HK-2 (cell line): Measurements from ENCODE around the gene HK1.
"Not testable (repeated sequence)": the region's sequence is repeated elsewhere in the genome, so short reads cannot be mapped to it uniquely, and the experiment has no call there.

Experiments used
- DNase-seq: peaks from one replicate; pipeline ENCODE4 v3.0.0-alpha.2; 2018; ENCODE audit not compliant: unreplicated experiment

The HK1 gene

DNA sequence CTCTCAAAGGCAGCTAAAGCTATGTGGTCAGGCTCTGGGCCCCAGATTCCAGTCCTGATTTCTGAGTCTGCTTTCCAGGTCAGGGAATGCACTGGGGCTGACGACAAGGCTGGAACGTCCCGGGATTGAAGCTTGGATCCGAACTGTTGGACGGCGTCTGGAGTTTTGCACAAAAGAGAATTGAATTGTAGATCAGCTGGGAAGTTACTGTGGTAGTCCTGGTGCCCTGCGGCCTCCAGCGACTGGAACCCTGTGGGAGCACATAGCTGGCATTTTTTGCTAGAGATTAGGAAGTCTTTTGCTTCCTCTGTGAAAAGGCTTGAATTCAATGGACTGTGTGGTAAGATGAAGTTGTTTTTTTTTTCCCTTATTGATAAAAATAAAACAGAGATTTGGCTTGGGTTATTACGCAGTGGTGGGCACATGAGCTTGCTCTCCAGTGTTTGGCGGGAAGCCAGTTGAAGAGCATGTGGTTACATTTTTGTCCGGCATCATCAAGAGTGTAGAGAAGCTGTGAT lies at the start of gene HK1:
Gene HK1, plus strand, starts transcription at position 51 of the 518 bp plus-strand sequence.
- DNase-seq: no peak

GRCh38 chr10:69229616-69229916 lies 48.7 kb upstream of the HK1 start:
- DNase-seq: no peak

GRCh38 chr10:69230128-69230527 lies 48.2 kb upstream of the HK1 start:
- no peak for DNase-seq

DNA sequence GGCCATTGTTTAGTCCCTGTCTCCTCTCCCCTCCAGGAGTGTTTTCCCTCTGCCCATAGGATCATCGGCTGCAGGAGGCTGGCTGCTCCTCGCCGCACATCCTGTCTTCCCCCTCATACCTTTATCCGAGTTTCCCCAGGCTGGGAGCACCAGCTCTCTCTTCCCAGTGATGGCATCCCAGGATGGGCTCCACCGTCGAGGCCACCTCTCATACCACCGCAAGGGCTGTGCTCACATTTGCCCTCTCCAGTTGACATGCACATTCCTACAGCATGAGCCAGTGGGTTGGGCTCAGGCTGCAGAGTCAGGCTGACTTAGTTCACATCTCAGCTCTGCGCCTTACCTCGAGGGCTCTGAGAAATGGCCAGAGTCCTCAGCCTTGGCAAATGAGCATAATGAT lies 46.0 kb upstream of the HK1 start:
- peak; percentile 54 for DNase-seq

- DNase-seq: no peak
Measured at GRCh38 chr10:69232736-69233480, 45.4 kb upstream of the HK1 start.

GRCh38 chr10:69234447-69234846 lies 43.8 kb upstream of the HK1 start:
- DNase-seq: no peak

- DNase-seq: peak; percentile 89
Measured at GRCh38 chr10:69237528-69238159, 40.7 kb upstream of the HK1 start.

GRCh38 chr10:69239136-69239535 lies 39.2 kb upstream of the HK1 start:
- no peak for DNase-seq

DNA sequence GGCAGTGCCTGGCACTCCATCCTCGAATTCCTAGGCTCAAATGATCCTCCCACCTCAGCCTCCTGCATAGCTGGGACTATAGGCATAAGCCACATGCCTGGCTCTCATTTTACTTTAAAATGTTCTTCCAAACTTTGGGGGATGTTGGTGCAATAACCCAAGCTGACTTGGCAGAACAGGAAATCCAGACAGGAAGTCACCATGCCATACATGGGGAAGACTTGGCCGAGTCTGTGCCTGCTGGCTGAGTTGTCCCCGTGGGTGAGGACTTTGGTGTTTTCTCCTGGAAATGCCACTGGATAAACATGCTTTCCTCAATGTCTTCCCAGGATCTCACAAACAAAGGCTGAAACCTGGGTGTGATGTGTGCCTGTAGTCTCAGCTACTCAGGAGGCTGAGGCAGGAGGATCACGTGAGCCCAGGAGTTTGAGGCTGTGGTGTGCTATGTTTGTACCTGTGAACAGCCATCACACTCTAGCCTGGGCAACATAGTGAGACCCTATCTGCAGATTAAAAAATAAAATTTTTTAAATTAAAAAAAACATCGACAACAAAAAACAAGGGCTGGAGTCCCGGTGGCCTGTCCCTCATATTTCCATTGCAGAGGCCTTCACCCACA lies 38.4 kb upstream of the HK1 start:
- DNase-seq: no peak

GRCh38 chr10:69240455-69240854 lies 37.8 kb upstream of the HK1 start:
- DNase-seq: no peak

GRCh38 chr10:69241575-69241974 lies 36.7 kb upstream of the HK1 start:
- no peak for DNase-seq

DNA sequence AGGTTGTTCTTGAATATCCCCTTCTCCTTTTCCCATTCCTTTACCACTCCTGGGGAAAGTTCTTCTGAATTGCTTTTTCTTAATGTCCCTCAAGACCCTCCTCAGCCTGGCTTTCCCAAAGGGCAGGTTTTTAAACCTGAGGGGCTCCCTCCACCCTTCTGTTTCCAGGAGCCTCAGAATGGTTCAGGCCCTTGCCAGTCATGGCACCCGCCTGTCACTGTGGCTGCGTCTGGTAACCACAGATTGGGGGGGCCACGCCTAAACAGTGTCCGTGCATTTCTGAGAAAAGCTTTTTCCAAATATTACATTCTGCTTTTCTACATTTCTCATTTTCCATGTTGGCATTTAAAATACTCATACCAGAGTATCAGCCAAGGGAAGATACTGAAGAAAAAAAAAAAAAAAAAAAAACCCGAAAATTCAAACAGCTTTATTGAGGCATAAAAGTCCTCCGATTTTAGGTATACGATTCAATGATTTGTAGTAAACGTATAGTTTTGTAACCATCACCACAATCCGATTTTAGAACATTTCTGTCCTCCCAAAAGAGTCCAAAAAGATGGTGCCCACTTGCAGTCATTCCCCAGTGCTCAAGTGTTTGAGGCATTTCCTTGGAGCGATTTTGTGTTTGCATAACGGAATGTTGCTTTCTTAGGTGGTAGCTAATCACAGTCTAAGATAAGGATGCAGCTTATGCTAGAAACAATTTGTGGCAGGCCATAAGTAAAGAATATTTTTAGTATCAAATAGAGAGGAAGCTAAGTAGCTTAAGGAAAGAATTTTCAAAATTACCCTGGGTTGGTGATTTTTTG lies 36.0 kb upstream of the HK1 start:
- no peak for DNase-seq

DNA sequence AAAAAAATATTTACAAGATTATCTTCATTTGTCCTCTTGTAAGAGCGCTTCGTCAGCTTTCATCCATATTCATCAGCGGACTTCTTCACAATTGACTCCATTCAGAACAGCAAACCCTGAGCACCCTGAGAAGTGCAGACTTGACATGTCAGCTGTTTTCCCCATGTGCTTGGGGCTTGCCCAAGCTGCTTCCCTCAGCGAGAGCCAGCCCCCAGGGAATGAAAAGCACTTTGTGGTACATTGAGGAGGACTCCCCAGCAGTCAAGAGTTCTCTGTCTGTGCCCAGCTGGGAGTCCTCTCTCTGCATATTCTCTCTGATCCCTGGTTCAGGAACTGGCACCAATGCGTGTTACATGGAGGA lies 35.5 kb upstream of the HK1 start:
- DNase-seq: no peak

DNA sequence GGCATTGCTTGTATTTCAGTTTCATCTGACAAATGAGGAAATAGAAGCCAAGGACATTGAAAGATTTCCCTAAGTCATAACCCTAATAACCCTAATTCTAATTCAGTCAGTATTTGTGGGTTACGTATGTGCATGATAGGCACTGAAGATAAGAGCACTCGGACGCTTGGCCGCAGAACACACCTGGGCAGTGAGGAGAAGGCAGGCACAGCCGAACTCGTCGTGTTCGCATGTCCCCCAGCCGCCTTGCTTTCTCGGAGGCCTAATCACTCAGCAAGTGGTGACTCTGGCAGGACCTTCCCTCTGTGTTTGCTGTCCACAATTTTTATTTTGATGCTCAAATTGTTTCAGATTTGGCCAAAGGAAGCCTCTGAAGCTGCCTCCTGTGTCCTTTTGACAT lies 34.5 kb upstream of the HK1 start:
- DNase-seq: no peak

DNA sequence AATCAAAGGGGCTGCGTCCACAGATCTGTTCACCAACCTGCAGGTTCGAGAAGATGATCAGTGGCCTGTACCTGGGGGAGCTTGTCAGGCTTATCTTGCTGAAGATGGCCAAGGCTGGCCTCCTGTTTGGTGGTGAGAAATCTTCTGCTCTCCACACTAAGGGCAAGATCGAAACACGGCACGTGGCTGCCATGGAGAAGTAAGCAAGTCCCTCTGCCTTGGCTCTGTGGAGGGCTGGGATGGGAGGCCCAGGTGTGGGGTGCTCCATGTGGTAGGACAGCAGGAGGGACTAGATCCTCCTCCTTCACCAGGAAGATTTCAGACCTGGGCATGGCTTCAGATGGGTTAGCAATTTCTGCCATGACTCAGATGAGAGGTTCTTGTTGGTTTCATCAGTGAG lies 32.3 kb upstream of the HK1 start:
- no peak for DNase-seq

DNA sequence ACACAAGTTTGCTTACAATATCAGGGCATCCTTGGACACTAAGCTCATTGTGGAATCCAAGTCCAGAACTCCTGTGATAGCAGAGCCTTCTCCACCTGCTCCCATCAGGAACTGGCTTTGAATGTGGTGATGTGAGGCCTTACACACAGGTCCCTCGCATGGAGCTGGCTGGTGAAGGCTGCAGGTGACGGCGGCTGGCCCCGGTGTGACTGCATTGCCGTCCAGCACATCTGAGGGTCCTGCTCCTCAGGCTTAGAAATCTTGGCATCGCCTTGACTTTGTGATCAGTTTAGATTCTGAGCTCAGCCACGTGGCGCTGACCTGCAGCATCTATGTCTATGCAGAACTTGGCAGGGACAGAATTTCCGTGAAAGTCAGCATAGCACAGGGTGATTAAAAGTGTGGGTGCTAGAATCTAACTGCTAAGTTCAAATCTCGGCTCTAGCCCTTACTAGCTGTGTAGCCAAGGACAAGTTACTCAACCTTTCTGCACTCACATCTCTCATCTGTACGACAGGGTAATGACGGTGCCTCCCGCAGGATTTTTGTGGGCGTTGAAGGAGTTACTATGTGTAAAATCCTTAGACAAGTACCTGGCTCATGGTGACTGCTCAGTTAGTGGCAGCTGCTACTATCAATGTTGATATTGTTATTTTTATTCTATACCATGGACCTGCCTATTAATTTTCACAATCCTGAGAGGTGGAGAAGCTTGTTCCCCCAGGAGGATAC lies 31.5 kb upstream of the HK1 start:
- no peak for DNase-seq

- DNase-seq: no peak
Measured at GRCh38 chr10:69247313-69247710, 31.0 kb upstream of the HK1 start.

DNA sequence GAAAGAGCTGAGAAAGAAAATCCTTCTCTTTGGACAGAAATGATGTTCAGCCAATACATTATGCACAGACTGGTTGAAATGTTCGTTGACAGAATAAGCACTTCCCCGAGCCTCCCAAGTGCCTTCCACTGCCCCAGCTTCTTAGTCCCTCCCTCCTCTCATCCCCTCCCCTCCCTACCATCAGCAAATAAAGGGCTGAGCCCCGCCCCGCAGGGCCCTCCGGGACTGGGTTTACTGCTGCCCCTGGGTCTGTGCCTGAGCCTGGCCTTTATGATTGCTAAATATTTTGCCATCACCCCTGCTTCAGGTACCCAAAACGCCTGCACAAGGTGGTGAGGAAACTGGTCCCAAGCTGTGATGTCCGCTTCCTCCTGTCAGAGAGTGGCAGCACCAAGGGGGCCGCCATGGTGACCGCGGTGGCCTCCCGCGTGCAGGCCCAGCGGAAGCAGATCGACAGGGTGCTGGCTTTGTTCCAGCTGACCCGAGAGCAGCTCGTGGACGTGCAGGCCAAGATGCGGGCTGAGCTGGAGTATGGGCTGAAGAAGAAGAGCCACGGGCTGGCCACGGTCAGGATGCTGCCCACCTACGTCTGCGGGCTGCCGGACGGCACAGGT lies 30.1 kb upstream of the HK1 start:
- DNase-seq: no peak

GRCh38 chr10:69250041-69250440 lies 28.3 kb upstream of the HK1 start:
- DNase-seq: no peak

DNA sequence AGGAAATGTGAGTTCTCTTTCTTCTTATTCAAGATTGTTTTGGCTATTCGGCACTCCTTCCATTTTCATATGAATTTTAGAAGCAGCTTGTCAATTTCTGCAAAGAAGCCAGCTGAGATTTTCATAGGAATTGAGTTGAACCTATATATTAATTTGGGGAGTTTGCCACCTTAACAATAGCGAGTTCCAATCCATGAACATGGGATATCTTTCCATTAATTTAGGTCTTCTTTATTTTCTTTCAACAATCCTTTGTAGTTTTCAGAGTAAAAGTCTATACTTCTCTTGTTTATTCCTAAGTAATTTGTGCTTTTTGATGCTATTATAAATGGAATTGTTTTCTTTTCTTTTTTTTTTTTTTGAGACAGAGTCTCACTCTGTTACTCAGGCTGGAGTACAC lies 26.9 kb upstream of the HK1 start:
- not testable (repeated sequence) for DNase-seq

GRCh38 chr10:69253171-69253570 lies 25.1 kb upstream of the HK1 start:
- DNase-seq: no peak
